Measurements from ENCODE around the gene NISCH.
A peak's percentile ranks its signal among the peaks of the same experiment; 100 is the strongest.

The NISCH gene

DNA sequence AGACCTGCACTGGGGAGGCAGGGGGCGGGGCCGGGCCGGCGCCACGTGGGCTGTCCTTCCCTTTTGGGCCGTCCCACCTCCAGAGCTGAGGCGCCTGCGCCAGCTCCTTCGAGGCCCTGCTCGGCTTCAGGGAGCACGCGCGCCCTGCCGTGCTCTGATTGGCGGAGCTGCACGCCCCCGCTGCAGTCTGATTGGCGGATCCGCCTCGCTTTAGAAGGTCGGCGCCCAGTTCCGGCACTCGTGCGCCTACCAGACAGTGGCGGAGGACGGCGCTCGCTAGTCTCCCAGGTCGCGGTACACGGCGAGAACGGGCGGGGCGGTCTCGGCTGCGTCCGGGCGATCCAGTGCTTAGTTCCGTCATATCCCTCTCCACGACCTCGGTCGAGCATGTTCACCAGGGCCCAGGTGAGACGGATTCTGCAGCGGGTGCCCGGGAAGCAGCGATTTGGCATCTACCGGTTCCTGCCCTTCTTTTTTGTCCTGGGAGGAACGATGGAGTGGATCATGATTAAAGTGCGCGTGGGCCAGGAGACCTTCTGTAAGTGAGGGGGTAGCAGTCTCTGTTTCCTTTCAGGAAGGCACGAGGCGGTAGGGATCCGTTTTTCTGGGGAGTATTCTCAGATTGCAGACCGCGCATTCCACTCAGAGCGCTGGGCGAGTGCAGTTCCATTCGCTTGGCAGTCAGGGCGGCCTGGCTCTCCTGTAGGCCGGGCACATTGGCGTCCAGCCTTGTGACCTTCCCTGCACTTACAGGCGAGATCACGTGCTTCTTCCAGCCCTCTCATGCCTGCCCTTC lies 81.2 kb downstream of the NISCH start, which contains the start of gene UQCC5:
UQCC5 (plus strand) TSS at position 237 of the 796 bp plus-strand sequence; CDS start at position 388, 151 bp downstream.
- CTCF ChIA-PET, result interaction anchor here (0.6 to 1.2 kb wide), 3 partner anchors 59 to 124 kb away, joined by 3 read pairs; no protein-coding TSS in a partner anchor
- TF ChIP-seq FOXK2 (IDR thresholded peaks at IDR 0.05) (no peak), ZNF384 (IDR thresholded peaks at IDR 0.05) (no peak), L3MBTL2 (conservative IDR thresholded peaks at IDR 0.05) (peak; percentile 93), ELF4 (IDR thresholded peaks at IDR 0.05) (peak; percentile 89), HDGF (IDR thresholded peaks at IDR 0.05; ENCODE audit: borderline replicate concordance) (peak; percentile 94; the same call in 1 of the 2 replicates)
- TF ChIP-seq, protein P1, sequence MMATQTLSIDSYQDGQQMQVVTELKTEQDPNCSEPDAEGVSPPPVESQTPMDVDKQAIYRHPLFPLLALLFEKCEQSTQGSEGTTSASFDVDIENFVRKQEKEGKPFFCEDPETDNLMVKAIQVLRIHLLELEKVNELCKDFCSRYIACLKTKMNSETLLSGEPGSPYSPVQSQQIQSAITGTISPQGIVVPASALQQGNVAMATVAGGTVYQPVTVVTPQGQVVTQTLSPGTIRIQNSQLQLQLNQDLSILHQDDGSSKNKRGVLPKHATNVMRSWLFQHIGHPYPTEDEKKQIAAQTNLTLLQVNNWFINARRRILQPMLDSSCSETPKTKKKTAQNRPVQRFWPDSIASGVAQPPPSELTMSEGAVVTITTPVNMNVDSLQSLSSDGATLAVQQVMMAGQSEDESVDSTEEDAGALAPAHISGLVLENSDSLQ (IDR thresholded peaks at IDR 0.05), result peak; percentile 92
- POLR2A ChIA-PET, result interaction anchor here (0.6 to 1.2 kb wide), 14 partner anchors 8 to 168 kb away, joined by 3 to 6 read pairs (median 4); no protein-coding TSS in a partner anchor
- DNase-seq (ENCODE audit: extremely low spot score), result peak; percentile 98

DNA sequence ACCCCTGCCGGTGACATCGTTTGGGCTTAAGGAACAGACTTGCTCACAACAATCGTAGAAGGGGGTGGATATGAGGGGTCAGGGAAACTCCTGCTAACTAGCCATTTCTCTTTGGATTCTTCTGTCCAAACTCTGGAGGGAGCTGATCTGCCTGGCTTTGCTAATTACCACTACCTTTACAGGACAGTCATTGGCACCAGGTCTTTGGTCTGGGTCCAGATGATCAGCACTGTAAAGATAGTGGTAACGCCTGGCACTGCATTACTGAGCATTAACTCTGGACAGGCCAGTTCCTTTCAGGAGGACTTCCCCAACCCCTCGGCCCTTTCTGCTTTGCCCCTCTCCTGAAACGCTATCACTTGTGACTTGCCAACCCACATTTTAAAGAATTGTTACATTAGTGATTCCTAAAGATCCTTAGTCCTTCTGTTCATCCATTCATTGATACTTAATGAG lies 81.8 kb downstream of the NISCH start:
- ChIA-PET CTCF (interaction anchor here (1.2 kb wide), 1 partner anchor 125 kb away, joined by 3 read pairs; no protein-coding TSS in a partner anchor), POLR2A (no interaction called here)
- TF ChIP-seq SUZ12 (IDR thresholded peaks at IDR 0.05) (no peak), ARNT (IDR thresholded peaks at IDR 0.05) (no peak), NFRKB (IDR thresholded peaks at IDR 0.05) (no peak), FOXM1 (IDR thresholded peaks at IDR 0.05; ENCODE audit: borderline replicate concordance) (no peak), FOXK2 (IDR thresholded peaks at IDR 0.05) (no peak), HDGF (IDR thresholded peaks at IDR 0.05; ENCODE audit: borderline replicate concordance) (no peak), ELF4 (IDR thresholded peaks at IDR 0.05) (no peak), ZNF384 (IDR thresholded peaks at IDR 0.05) (no peak), SP1 (IDR thresholded peaks at IDR 0.05) (no peak), TARDBP (IDR thresholded peaks at IDR 0.05) (no peak)
- no peak for DNase-seq (ENCODE audit: extremely low spot score)

DNA sequence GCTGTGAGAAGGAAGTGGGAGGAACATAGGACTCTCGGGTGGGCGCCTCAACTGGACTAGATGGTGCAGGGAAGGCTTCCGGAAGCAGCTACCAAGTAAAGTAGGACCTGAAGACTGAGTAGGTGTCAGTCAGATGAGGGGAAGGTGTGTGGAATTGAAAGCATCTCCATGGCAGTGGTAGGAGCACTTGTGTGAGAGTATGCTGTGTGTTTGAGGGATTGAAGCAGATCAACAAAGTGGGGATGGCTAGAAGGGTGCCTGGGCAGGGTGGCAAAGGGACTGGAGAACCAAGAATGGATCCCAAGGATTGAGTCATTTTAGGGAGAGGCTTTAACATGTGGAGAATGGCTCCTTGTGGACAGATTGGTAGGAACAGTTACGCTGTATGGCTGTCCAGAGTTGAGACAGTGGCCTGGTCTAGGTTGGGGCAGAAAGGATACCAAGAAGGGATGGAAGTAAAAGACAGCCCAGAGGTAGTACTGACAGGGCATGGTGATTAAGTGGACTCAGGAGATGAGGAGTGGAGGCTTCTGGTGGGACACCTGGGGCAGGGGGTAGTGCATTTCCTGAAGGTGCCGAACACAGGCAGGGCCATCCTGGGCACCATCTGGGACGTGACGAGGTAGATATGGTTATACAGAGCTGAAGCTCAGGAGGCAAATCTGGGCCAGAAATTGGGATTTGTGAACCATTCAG lies 82.5 kb downstream of the NISCH start:
- CTCF ChIA-PET, result interaction anchor here (0.5 to 1.2 kb wide), 2 partner anchors 126 to 302 kb away, joined by 3 read pairs; no protein-coding TSS in a partner anchor
- TF ChIP-seq L3MBTL2 (conservative IDR thresholded peaks at IDR 0.05) (no peak), HDGF (IDR thresholded peaks at IDR 0.05; ENCODE audit: borderline replicate concordance) (no peak)
- POLR2A ChIA-PET, result no interaction called here
- DNase-seq (ENCODE audit: extremely low spot score), result no peak

DNA sequence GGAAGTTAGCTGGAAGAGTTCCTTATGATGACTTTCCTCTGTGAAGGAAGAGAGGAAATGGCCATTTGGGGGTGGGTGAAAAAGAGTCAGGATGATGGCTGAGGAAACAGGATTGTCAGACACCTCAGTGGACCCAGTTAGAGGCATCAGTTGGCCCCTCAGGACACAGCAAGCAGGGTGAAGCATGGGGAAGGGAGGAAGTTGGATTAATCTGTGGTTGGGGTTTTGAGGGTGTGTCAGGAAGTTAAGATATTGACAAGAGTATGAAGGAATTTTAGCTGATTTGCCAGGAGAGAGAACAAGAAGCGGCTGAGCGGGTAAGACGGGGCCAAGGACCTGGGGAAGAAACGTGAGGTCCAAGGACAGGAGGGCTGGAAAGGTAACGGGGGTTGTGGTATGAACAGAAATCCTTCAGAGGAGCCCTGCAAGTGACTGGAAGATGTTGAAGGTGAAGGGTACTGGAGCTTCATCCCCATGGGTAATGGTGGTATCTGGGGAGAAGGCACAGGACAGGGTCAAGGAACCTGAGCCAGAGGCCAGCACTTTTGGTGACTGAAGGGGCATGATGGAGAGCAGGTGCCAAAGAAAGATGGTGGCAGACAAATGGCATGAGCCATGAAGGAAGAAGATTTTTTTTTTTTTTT lies 83.7 kb downstream of the NISCH start:
- POLR2A ChIA-PET, result no interaction called here
- CTCF ChIA-PET, result no interaction called here
- no peak for TF ChIP-seq SUZ12 (IDR thresholded peaks at IDR 0.05)
- TF ChIP-seq FOXK2 (IDR thresholded peaks at IDR 0.05), result no peak
- TF ChIP-seq CTBP1 (IDR thresholded peaks at IDR 0.05; ENCODE audit: borderline replicate concordance), result no peak
- TF ChIP-seq FOXM1 (IDR thresholded peaks at IDR 0.05; ENCODE audit: borderline replicate concordance), result no peak
- TF ChIP-seq ZNF384 (IDR thresholded peaks at IDR 0.05), result no peak
- TF ChIP-seq ELF4 (IDR thresholded peaks at IDR 0.05), result no peak
- no peak for TF ChIP-seq ARNT (IDR thresholded peaks at IDR 0.05)
- TF ChIP-seq BHLHE40 (IDR thresholded peaks at IDR 0.05; ENCODE audit: borderline replicate concordance), result no peak
- TF ChIP-seq TARDBP (IDR thresholded peaks at IDR 0.05), result no peak
- no peak for TF ChIP-seq LEF1 (IDR thresholded peaks at IDR 0.05; ENCODE audit: borderline replicate concordance)
- no peak for TF ChIP-seq SP1 (IDR thresholded peaks at IDR 0.05)
- TF ChIP-seq HDGF (IDR thresholded peaks at IDR 0.05; ENCODE audit: borderline replicate concordance), result no peak
- TF ChIP-seq L3MBTL2 (conservative IDR thresholded peaks at IDR 0.05), result no peak
- TF ChIP-seq, protein P1 (IDR thresholded peaks at IDR 0.05), result no peak
- DNase-seq (ENCODE audit: extremely low spot score), result no peak

DNA sequence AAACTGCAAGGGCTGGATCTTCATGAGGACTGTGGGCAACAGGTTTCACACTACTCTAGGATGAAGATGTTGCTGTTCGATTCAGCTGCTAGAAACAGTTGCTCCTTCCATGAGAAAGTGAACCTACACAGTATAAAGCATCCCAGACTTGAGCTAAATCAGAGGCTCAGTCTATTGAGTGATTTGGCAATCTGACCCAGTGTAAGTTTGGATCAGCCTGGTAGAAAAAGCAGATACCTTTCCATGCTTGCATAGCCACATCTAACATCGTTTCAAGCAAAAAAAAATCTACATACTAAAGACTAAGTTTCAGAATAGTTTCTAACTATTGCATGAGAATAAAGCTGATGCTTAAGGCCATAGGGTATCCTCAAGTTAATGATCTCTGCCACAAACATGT lies 85.6 kb downstream of the NISCH start:
- ChIA-PET POLR2A (no interaction called here), CTCF (interaction anchor here (0.7 kb wide), 1 partner anchor 1664 kb away, joined by 3 read pairs; no protein-coding TSS in a partner anchor)
- TF ChIP-seq ELF4 (IDR thresholded peaks at IDR 0.05) (no peak), SUZ12 (IDR thresholded peaks at IDR 0.05) (no peak), ARNT (IDR thresholded peaks at IDR 0.05) (no peak), BHLHE40 (IDR thresholded peaks at IDR 0.05; ENCODE audit: borderline replicate concordance) (no peak), FOXK2 (IDR thresholded peaks at IDR 0.05) (no peak)
- no peak for DNase-seq (ENCODE audit: extremely low spot score)

All from HEK293T (cell line).